Left ventricle myocardium inferior (tissue), 1 donor: ENCODE results near the gene SDK2. TPM values are rescaled to one million over a fixed set of nuclear protein-coding genes. Genes with fewer than 3 reads are reported as not detected.

Source experiments
- DNase-seq: peaks from one replicate; pipeline ENCODE4 v3.0.0-alpha.2; 2020
- H3K27ac ChIP-seq: fragments of 200-600 bp; replicated peaks from 2 replicates; pipeline ENCODE4 v1.8.0; 2021
- H3K27me3 ChIP-seq: fragments of 200-600 bp; 2 replicates; pipeline ENCODE4 v1.8.0; 2021; ENCODE audit warnings: low read depth
- H3K36me3 ChIP-seq: fragments of 200-600 bp; 2 replicates; pipeline ENCODE4 v1.8.0; 2021
- H3K4me1 ChIP-seq: fragments of 200-600 bp; 2 replicates; pipeline ENCODE4 v1.8.0; 2021
- H3K4me3 ChIP-seq: fragments of 200-600 bp; 2 replicates; pipeline ENCODE4 v1.8.0; 2021; ENCODE audit warnings: mild to moderate bottlenecking, moderate library complexity
- H3K9me3 ChIP-seq: fragments of 200-600 bp; replicated peaks from 2 replicates; pipeline ENCODE4 v1.8.0; 2021
- CTCF ChIP-seq: fragments of 200-600 bp; IDR thresholded peaks from 2 replicates; pipeline ENCODE4 v1.8.0; 2021; ENCODE audit warnings: antibody characterized with exemption, mild to moderate bottlenecking, borderline replicate concordance
- intact Hi-C: fragments of 100-400 bp; cut with micrococcal nuclease; formaldehyde crosslinking; loops from one replicate; pipeline ENCODE4 v1.11.0; 2022
- total RNA-seq: library from RNA; stranded (reverse); fragmentation: NEBNext Ultra II Directional; extraction: Animal tissue kit (Norgen Biotek cat#: 25700); gene quantifications from one replicate; pipeline ENCODE4 v1.2.1, GENCODE V29; 2021
- donor health status: DM: no; HTN: yes; CAD: no; lungs with severe emphysema.

Gene SDK2
- total RNA-seq, 1 donor from 2014 or later = 2.2 TPM

GRCh38 chr17:73638556-73638955, 5.7 kb downstream of the SDK2 start:
- Histone ChIP-seq H3K4me1 (peaks cover 10% of the 10 kb centered on the region), H3K27ac (no peak overlapping the region), H3K36me3 (no peaks in the 10 kb centered on the region), H3K9me3 (no peaks in the 10 kb centered on the region), H3K4me3 (no peak overlapping the region), H3K27me3 (peaks cover 39% of the 10 kb centered on the region)
- intact Hi-C loops = no loop called here
- DNase-seq = no peak
- no peak for TF ChIP-seq CTCF

DNA sequence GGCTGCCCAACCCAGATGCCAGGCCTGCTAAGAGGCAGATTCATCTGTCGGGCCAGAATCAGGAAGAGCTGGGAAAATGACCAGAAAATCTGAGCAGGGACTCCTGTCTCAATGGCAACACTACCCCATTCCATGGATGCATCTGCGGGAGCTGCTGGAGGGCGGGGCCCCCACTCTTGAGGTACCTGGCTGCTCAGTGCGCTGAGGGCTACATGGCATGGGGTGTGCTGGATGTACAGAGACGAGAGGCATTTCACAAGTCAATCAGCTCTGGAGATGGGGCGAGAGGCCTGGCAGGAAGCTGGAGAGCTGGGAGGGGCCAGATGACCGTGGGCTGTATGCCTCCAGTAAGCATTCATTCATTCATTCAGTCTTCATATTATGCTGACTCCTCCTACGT, 6.4 kb downstream of the SDK2 start:
- no peak for TF ChIP-seq CTCF
- DNase-seq = no peak
- Histone ChIP-seq H3K27ac (no peak overlapping the region), H3K4me1 (peaks cover 3% of the 10 kb centered on the region), H3K27me3 (peaks cover 32% of the 10 kb centered on the region), H3K9me3 (no peaks in the 10 kb centered on the region), H3K4me3 (no peak overlapping the region), H3K36me3 (no peaks in the 10 kb centered on the region)
- intact Hi-C loops = no loop called here

GRCh38 chr17:73635101-73635817, 9.0 kb downstream of the SDK2 start:
- Histone ChIP-seq H3K9me3 (no peaks in the 10 kb centered on the region), H3K27ac (no peak overlapping the region), H3K27me3 (peaks cover 10% of the 10 kb centered on the region), H3K4me1 (no peaks in the 10 kb centered on the region), H3K4me3 (no peak overlapping the region), H3K36me3 (no peaks in the 10 kb centered on the region)
- no peak for DNase-seq
- intact Hi-C loops = no loop called here
- no peak for TF ChIP-seq CTCF

GRCh38 chr17:73634629-73635028, 9.6 kb downstream of the SDK2 start:
- Histone ChIP-seq H3K9me3 (no peaks in the 10 kb centered on the region), H3K27ac (no peak overlapping the region), H3K27me3 (peaks cover 11% of the 10 kb centered on the region), H3K4me1 (no peaks in the 10 kb centered on the region), H3K36me3 (no peaks in the 10 kb centered on the region), H3K4me3 (no peak overlapping the region)
- DNase-seq = no peak
- no peak for TF ChIP-seq CTCF
- intact Hi-C loops = no loop called here

DNA sequence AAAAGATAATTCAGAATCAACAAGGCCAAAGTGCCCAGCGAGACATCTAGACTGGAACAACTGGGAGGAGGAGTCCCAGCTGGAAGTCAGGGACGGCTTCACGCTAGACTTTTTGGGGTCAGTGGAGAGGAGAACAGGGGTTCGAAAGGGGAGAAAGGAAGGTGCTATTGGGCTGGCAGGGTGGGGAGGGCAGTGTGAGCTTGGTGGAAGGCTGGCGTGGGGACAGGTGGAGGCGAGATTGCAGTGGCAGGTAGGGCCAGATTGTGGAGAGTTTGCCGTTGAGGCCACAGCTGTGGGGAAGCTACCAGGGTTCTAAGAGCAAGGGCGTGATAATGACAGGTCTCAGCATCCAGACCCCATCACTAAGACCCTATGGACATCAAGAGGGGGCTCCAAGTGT, 10.5 kb downstream of the SDK2 start:
- intact Hi-C loops = no loop called here
- H3K27me3 ChIP-seq = peaks cover 6% of the 10 kb centered on the region
- no peaks in the 10 kb centered on the region for H3K9me3 ChIP-seq
- no peaks in the 10 kb centered on the region for H3K4me1 ChIP-seq
- H3K27ac ChIP-seq = no peak overlapping the region
- H3K4me3 ChIP-seq = no peak overlapping the region
- no peaks in the 10 kb centered on the region for H3K36me3 ChIP-seq
- TF ChIP-seq CTCF = no peak
- DNase-seq = no peak
